MM.1S (cell line): ENCODE data around the gene PLXNA4.

Experiments used
- EZH2 ChIP-seq: fragments of 300-600 bp; sonication (generic); optimal IDR thresholded peaks from 2 replicates; pipeline ENCODE3; 2017; ENCODE audit warnings: low read depth, mild to moderate bottlenecking, antibody characterized with exemption, low read length, mixed read lengths
- TF ChIP-seq, protein P1 (sequence below): fragments of 300-600 bp; sonication (generic); IDR thresholded peaks from 2 replicates; pipeline ENCODE4 v1.5.1; 2016; ENCODE audit warnings: antibody characterized with exemption, low read length, mixed read lengths

DNA sequence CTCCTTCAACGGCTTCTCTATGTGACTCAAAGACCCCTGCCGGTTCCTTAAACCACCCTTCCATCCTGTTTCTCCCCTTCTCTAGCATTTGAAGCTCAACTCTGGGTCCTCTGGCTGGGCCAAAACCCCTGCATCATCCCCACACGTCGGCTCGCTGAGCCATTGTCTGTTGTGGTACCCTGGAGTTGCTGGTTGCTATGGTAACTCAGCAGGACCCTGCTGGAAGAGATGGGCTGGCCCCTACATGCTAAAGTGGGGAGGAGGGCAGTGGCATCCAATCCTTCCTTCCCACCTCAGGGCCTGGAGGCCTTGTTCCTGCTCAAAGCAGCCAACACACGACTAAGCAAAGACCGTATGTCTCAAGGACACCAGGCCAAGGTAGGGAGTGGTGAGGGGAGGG, 452.5 kb downstream of the PLXNA4 start:
- TF ChIP-seq, protein P1, sequence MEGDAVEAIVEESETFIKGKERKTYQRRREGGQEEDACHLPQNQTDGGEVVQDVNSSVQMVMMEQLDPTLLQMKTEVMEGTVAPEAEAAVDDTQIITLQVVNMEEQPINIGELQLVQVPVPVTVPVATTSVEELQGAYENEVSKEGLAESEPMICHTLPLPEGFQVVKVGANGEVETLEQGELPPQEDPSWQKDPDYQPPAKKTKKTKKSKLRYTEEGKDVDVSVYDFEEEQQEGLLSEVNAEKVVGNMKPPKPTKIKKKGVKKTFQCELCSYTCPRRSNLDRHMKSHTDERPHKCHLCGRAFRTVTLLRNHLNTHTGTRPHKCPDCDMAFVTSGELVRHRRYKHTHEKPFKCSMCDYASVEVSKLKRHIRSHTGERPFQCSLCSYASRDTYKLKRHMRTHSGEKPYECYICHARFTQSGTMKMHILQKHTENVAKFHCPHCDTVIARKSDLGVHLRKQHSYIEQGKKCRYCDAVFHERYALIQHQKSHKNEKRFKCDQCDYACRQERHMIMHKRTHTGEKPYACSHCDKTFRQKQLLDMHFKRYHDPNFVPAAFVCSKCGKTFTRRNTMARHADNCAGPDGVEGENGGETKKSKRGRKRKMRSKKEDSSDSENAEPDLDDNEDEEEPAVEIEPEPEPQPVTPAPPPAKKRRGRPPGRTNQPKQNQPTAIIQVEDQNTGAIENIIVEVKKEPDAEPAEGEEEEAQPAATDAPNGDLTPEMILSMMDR, result no peak
- TF ChIP-seq EZH2, result no peak
